IMR-90 (cell line): ENCODE results near the gene FTL. TPM values are rescaled to one million over a fixed set of nuclear protein-coding genes. Genes with fewer than 3 reads are reported as not detected.
A peak's percentile ranks its signal among the peaks of the same experiment; 100 is the strongest.

ENCODE experiments used
- ATAC-seq: fragments of 200-7000 bp; cut with Tn5 transposase; 2 replicates; pipeline ENCODE4 v1.9.1; 2020; ENCODE audit warnings: low read depth, mild to moderate bottlenecking, moderate library complexity
- BruUV-seq: library from RNA; stranded (reverse); fragments of 400-500 nt; replicated peaks from 2 replicates; lab custom pipeline; 2021; lab: Mats Ljungman, UMichigan
- CTCF ChIA-PET: fragments of 300-600 bp; formaldehyde crosslinking; extraction: SDS; loops from one replicate; lab custom pipeline; 2021; ENCODE audit warnings: antibody characterized with exemption; lab: Yijun Ruan, JAX
- POLR2A ChIA-PET: fragments of 300-600 bp; sonication (Branson Sonifier 250); formaldehyde crosslinking; loops from one replicate; lab custom pipeline; 2022; ENCODE audit warnings: antibody characterized with exemption; ENCODE audit not compliant: unreplicated experiment; lab: Charles Lee
- DNase-seq: peaks from one replicate; pipeline ENCODE4 v3.0.0; 2013
- H2AFZ ChIP-seq: replicated peaks from 2 replicates; pipeline ENCODE3; 2013; ENCODE audit warnings: low read length, mild to moderate bottlenecking; ENCODE audit not compliant: poor library complexity
- H2AK5ac ChIP-seq: 2 replicates; pipeline ENCODE4 v1.6.1; 2013; ENCODE audit warnings: low read depth, low read length, inconsistent platforms
- H2AK9ac ChIP-seq: replicated peaks from 2 replicates; pipeline ENCODE3; 2013; ENCODE audit warnings: mild to moderate bottlenecking, low read depth, low read length, moderate library complexity; ENCODE audit not compliant: poor library complexity
- H2BK120ac ChIP-seq: 2 replicates; pipeline ENCODE4 v1.6.1; 2013; ENCODE audit warnings: low read depth, low read length, inconsistent platforms
- H2BK15ac ChIP-seq: 3 replicates; pipeline ENCODE4 v1.6.1; 2013; ENCODE audit warnings: low read depth, low read length, inconsistent platforms
- H2BK20ac ChIP-seq: 2 replicates; pipeline ENCODE4 v1.6.1; 2013; ENCODE audit warnings: low read depth, mild to moderate bottlenecking, inconsistent platforms, low read length, moderate library complexity
- H2BK5ac ChIP-seq: 2 replicates; pipeline ENCODE4 v1.6.1; 2013; ENCODE audit warnings: mild to moderate bottlenecking, low read depth, low read length, inconsistent platforms; ENCODE audit not compliant: poor library complexity, severe bottlenecking
- H3K14ac ChIP-seq: replicated peaks from 2 replicates; pipeline ENCODE4 v1.6.1; 2013; ENCODE audit warnings: low read depth, low read length, inconsistent platforms
- H3K18ac ChIP-seq: 2 replicates; pipeline ENCODE4 v1.6.1; 2013; ENCODE audit warnings: low read depth, low read length, control low read depth
- H3K23ac ChIP-seq: 2 replicates; pipeline ENCODE4 v1.6.1; 2013; ENCODE audit warnings: low read depth, low read length, inconsistent platforms
- H3K27ac ChIP-seq: 2 replicates; pipeline ENCODE4 v1.5.1; 2013; ENCODE audit warnings: mild to moderate bottlenecking, control low read depth, low read length; ENCODE audit not compliant: insufficient read depth
- H3K27me3 ChIP-seq: 2 replicates; pipeline ENCODE4 v1.6.1; 2013; ENCODE audit warnings: low read length; ENCODE audit not compliant: control insufficient read depth, insufficient read depth
- H3K36me3 ChIP-seq: 2 replicates; pipeline ENCODE4 v1.6.1; 2013; ENCODE audit warnings: low read length, mixed read lengths; ENCODE audit not compliant: control insufficient read depth, insufficient read depth
- H3K4ac ChIP-seq: 2 replicates; pipeline ENCODE4 v1.6.1; 2013; ENCODE audit warnings: low read depth, low read length, inconsistent platforms
- H3K4me1 ChIP-seq: 2 replicates; pipeline ENCODE4 v1.6.1; 2013; ENCODE audit warnings: low read length, mixed read lengths; ENCODE audit not compliant: control insufficient read depth, insufficient read depth
- H3K4me2 ChIP-seq: 2 replicates; pipeline ENCODE4 v1.6.1; 2013; ENCODE audit warnings: low read depth, mild to moderate bottlenecking, control low read depth, low read length, moderate library complexity
- H3K4me3 ChIP-seq: 2 replicates; pipeline ENCODE4 v1.5.1; 2013; ENCODE audit warnings: low read depth, mild to moderate bottlenecking, control low read depth, low read length, moderate library complexity; ENCODE audit not compliant: insufficient read depth
- H3K56ac ChIP-seq: 2 replicates; pipeline ENCODE4 v1.6.1; 2013; ENCODE audit warnings: low read length, inconsistent platforms; ENCODE audit not compliant: insufficient read depth; ENCODE audit errors: extremely low read depth
- H3K79me1 ChIP-seq, 2 experiments: 2 replicates each; pipeline ENCODE4 v1.6.1; 2013; ENCODE audit warnings: low read length in 2 of 2, inconsistent platforms in 1 of 2, low read depth in 1 of 2
- H3K9ac ChIP-seq: 2 replicates; pipeline ENCODE4 v1.6.1; 2013; ENCODE audit warnings: low read depth, low read length, control low read depth
- H3K9me1 ChIP-seq: 2 replicates; pipeline ENCODE4 v1.6.1; 2013; ENCODE audit warnings: low read length, inconsistent platforms; ENCODE audit not compliant: insufficient read depth
- H3K9me3 ChIP-seq: 2 replicates; pipeline ENCODE4 v1.6.1; 2013; ENCODE audit warnings: low read length; ENCODE audit not compliant: control insufficient read depth, insufficient read depth
- H4K20me1 ChIP-seq: 2 replicates; pipeline ENCODE4 v1.6.1; 2013; ENCODE audit warnings: low read length, inconsistent platforms; ENCODE audit not compliant: insufficient read depth
- H4K5ac ChIP-seq: 2 replicates; pipeline ENCODE4 v1.6.1; 2013; ENCODE audit warnings: mild to moderate bottlenecking, low read depth, low read length, control low read depth
- H4K8ac ChIP-seq, 2 experiments: 2 replicates each; pipeline ENCODE4 v1.6.1; 2013; ENCODE audit warnings: low read depth in 2 of 2, low read length in 2 of 2, control low read depth in 1 of 2, inconsistent platforms in 1 of 2
- H4K91ac ChIP-seq: 2 replicates; pipeline ENCODE4 v1.6.1; 2013; ENCODE audit warnings: low read depth, low read length, inconsistent platforms; ENCODE audit not compliant: insufficient read depth
- BHLHE40 ChIP-seq: fragments of 150-350 bp; IDR thresholded peaks from 2 replicates; pipeline ENCODE4 v1.6.1; 2016; ENCODE audit warnings: mild to moderate bottlenecking, low read depth, low read length
- CTCF ChIP-seq: conservative IDR thresholded peaks from 2 replicates; pipeline ENCODE4 v1.5.1; 2012; ENCODE audit warnings: mild to moderate bottlenecking, low read depth, low read length, improper control_type of control experiment
- ELK1 ChIP-seq: fragments of 150-350 bp; IDR thresholded peaks from 2 replicates; pipeline ENCODE4 v1.6.1; 2016; ENCODE audit warnings: low read depth, mild to moderate bottlenecking, low read length, moderate library complexity, borderline replicate concordance
- FOS ChIP-seq: fragments of 150-350 bp; IDR thresholded peaks from 2 replicates; pipeline ENCODE4 v1.6.1; 2016; ENCODE audit warnings: low read depth, low read length
- MAFK ChIP-seq: IDR thresholded peaks from 2 replicates; pipeline ENCODE4 v1.6.1; 2012; ENCODE audit warnings: low read depth, low read length, improper control_type of control experiment
- MAZ ChIP-seq: IDR thresholded peaks from 2 replicates; pipeline ENCODE4 v1.6.1; 2012; ENCODE audit warnings: low read depth, mild to moderate bottlenecking, low read length, improper control_type of control experiment, moderate library complexity, borderline replicate concordance
- SMC3 ChIP-seq: fragments of 150-350 bp; IDR thresholded peaks from 2 replicates; pipeline ENCODE4 v1.6.1; 2016; ENCODE audit warnings: low read depth, mild to moderate bottlenecking, antibody characterized with exemption, low read length, moderate library complexity
- USF2 ChIP-seq: fragments of 150-350 bp; IDR thresholded peaks from 2 replicates; pipeline ENCODE4 v1.6.1; 2017; ENCODE audit warnings: mild to moderate bottlenecking, antibody characterized with exemption, low read length, low read depth
- WGBS, 2 experiments: methylation state at CpG; one replicate each; pipeline versions ENCODE4 v1.1.5 to v1.1.7; 2013; ENCODE audit warnings: missing lambda C conversion rate in 2 of 2; ENCODE audit not compliant: insufficient read length in 1 of 2; ENCODE audit errors: extremely low coverage in 2 of 2; 5-methylcytosine and 5-hydroxymethylcytosine counted together
- dilution Hi-C: fragments of 300-500 bp; cut with HindIII; formaldehyde crosslinking; loops from one replicate; pipeline ENCODE4 v1.14.3; 2018; ENCODE audit warnings: low sequenced_read_pairs; ENCODE audit not compliant: unreplicated experiment
- in situ Hi-C: fragments of 300-500 bp; cut with MboI; formaldehyde crosslinking; loops from 3 replicates; pipeline ENCODE4 v1.14.3; 2019; ENCODE audit warnings: low sequenced_read_pairs, inconsistent platforms, mixed read lengths
- intact Hi-C: fragments of 100-400 bp; cut with micrococcal nuclease; formaldehyde crosslinking; loops from 2 replicates; pipeline ENCODE4 v1.10.0; 2022
- polyA plus RNA-seq, 3 experiments: library from polyadenylated mRNA; depleted of rRNA; stranded (reverse); fragments of >200 nt; gene quantifications; 2 replicates each; pipeline ENCODE4 v1.2.3, GENCODE V29; 2012; ENCODE audit warnings: low replicate concordance in 1 of 3
- total RNA-seq: library from RNA; depleted of rRNA; stranded (reverse); fragments of >200 nt; gene quantifications from 2 replicates; pipeline ENCODE4 v1.2.3, GENCODE V29; 2012

Gene FTL
- total and polyA plus RNA-seq, 2 of the 4 experiments (the other 2 are of a cell fraction): 1,057 to 2,944 TPM

GRCh38 chr19:48993175-48994034 is 28.3 kb downstream of the FTL start, which contains the start of the genes GYS1 and RUVBL2 (continued):
- TF ChIP-seq MAZ (peak; percentile 90; the same call in 1 of the 2 replicates), FOS (no peak; the same call in 1 of the 2 replicates), MAFK (no peak)

- in situ Hi-C loops (no loop called here), dilution Hi-C loops (no loop called here)
Measured at GRCh38 chr19:48994035-48994386, 28.9 kb downstream of the FTL start.

More at GRCh38 chr19:48994035-48994386, 28.9 kb downstream of the FTL start:
- Histone ChIP-seq H2AFZ (peak overlapping the region; percentile 88), H3K4me2 (peak overlapping the region; percentile 98), H2AK5ac (peak overlapping the region; percentile 81), H4K91ac (peak overlapping the region; percentile 45; the same call in 1 of the 2 replicates), H4K5ac (no peak overlapping the region; the same call in 1 of the 2 replicates), H2BK20ac (no peak overlapping the region), H3K79me1 (peaks cover 11 to 72% of the 10 kb centered on the region in 2 experiments), H2BK120ac (no peak overlapping the region), H2BK15ac (no peak overlapping the region; the same call in 2 of the 3 replicates), H3K4me1 (peaks cover 12% of the 10 kb centered on the region), H3K9me3 (no peaks in the 10 kb centered on the region), H3K27ac (peak overlapping the region; percentile 53), H3K36me3 (peaks cover 8% of the 10 kb centered on the region; the same call in 1 of the 2 replicates), H3K27me3 (no peaks in the 10 kb centered on the region), H4K20me1 (peaks cover 27% of the 10 kb centered on the region), H2AK9ac (peak overlapping the region; percentile 95), H3K18ac (no peak overlapping the region), H2BK5ac (peak overlapping the region; percentile 40), H3K14ac (0 out of 2 replicates have a peak overlapping the region, but pooled peaks have one; percentile 29), H3K9ac (peak overlapping the region; percentile 65), H4K8ac (peak overlapping the region; percentile 37 to 72), H3K4ac (peak overlapping the region; percentile 11), H3K56ac (peak overlapping the region; percentile 68), H3K23ac (peak overlapping the region; percentile 63), H3K4me3 (peak overlapping the region; percentile 62), H3K9me1 (0 out of 2 replicates have a peak, but pooled peaks cover 3% of the 10 kb centered on the region)
- intact Hi-C loops: loop anchor here (5.0 to 10.0 kb wide), 3 partner anchors 63 to 211 kb away; partner anchors contain the start of genes CGB7 and KCNA7
- CTCF ChIA-PET: interaction anchor here (0.6 to 1.7 kb wide), 7 partner anchors 15 to 199 kb away, joined by 3 to 6 read pairs (median 3); no protein-coding TSS in a partner anchor
- WGBS, 2 experiments: no CpG with 5 or more reads among the region's 13 CpGs
- no peak for ATAC-seq
- BruUV-seq: no TSS peak
- TF ChIP-seq ELK1 (no peak), USF2 (no peak), BHLHE40 (no peak), MAZ (no peak), SMC3 (no peak), CTCF (no peak)
- no peak for DNase-seq
- POLR2A ChIA-PET: no interaction called here
